SK-N-MC (cell line): ENCODE measurements around the gene ZSCAN22.
A peak's percentile ranks its signal among the peaks of the same experiment; 100 is the strongest.

Experiments
- DNase-seq: peaks from one replicate; pipeline ENCODE4 v3.0.0-alpha.2; 2011; ENCODE audit warnings: low read depth, low spot score
- H3K27ac ChIP-seq: fragments of 200-600 bp; sonication (generic); 2 replicates; pipeline ENCODE4 v1.5.1; 2016; ENCODE audit warnings: mixed run types
- H3K36me3 ChIP-seq: fragments of 200-600 bp; sonication (generic); 2 replicates; pipeline ENCODE4 v1.6.1; 2017; ENCODE audit warnings: antibody characterized with exemption, low read length, mixed read lengths; ENCODE audit not compliant: insufficient read depth
- H3K4me3 ChIP-seq: fragments of 200-600 bp; sonication (generic); 2 replicates; pipeline ENCODE4 v1.5.1; 2016
- H3K9ac ChIP-seq: fragments of 200-600 bp; sonication (generic); 2 replicates; pipeline ENCODE4 v1.8.0; 2017; ENCODE audit warnings: mixed run types, mixed read lengths; ENCODE audit not compliant: insufficient read length
- H3K9me3 ChIP-seq: fragments of 200-600 bp; sonication (generic); 2 replicates; pipeline ENCODE4 v1.6.1; 2017; ENCODE audit warnings: low read depth, mild to moderate bottlenecking, antibody characterized with exemption, low read length, moderate library complexity, mixed read lengths
- EZH2 ChIP-seq: fragments of 200-600 bp; sonication (generic); IDR thresholded peaks from one replicate; pipeline ENCODE4 v1.6.1; 2017; ENCODE audit warnings: antibody characterized with exemption
- FOXP2 ChIP-seq: optimal IDR thresholded peaks from 2 replicates; pipeline ENCODE3; 2011; ENCODE audit warnings: mild to moderate bottlenecking, moderate library complexity; ENCODE audit not compliant: insufficient read depth; ENCODE audit errors: extremely low read length, control extremely low read depth
- POLR2AphosphoS5 ChIP-seq: IDR thresholded peaks from 2 replicates; pipeline ENCODE4 v1.6.1; 2012; ENCODE audit warnings: mild to moderate bottlenecking, low read depth, low read length, borderline replicate concordance

The ZSCAN22 gene

GRCh38 chr19:58386576-58387337 lies 60.0 kb downstream of the ZSCAN22 start, which contains the start of gene RPS5:
TSS of gene RPS5 (plus strand) at chr19:58387269. CDS start at chr19:58388138, 869 bp downstream.
- H3K36me3 ChIP-seq, result peaks cover 38% of the 10 kb centered on the region
- peak within 1 kb of the TSS; percentile 99 for H3K9ac ChIP-seq
- no peaks in the 10 kb centered on the region for H3K9me3 ChIP-seq
- peak within 1 kb of the TSS; percentile 95 for H3K27ac ChIP-seq
- peak within 1 kb of the TSS; percentile 79 for H3K4me3 ChIP-seq
- TF ChIP-seq EZH2, result no peak
- TF ChIP-seq POLR2AphosphoS5, result peak; percentile 97
- peak; percentile 98 for DNase-seq

GRCh38 chr19:58387338-58388174 lies 60.8 kb downstream of the ZSCAN22 start:
- H3K9ac ChIP-seq, result peak overlapping the region; percentile 87
- H3K27ac ChIP-seq, result peak overlapping the region; percentile 16
- H3K9me3 ChIP-seq, result no peaks in the 10 kb centered on the region
- no peak for TF ChIP-seq FOXP2
- TF ChIP-seq EZH2, result no peak
- no peak for TF ChIP-seq POLR2AphosphoS5
- DNase-seq, result no peak
- H3K36me3 ChIP-seq, result peaks cover 46% of the 10 kb centered on the region
- peak overlapping the region; percentile 79 for H3K4me3 ChIP-seq

GRCh38 chr19:58388175-58388526 lies 61.4 kb downstream of the ZSCAN22 start:
- DNase-seq, result no peak
- peak overlapping the region; percentile 79 for H3K4me3 ChIP-seq
- H3K9ac ChIP-seq, result peak overlapping the region; percentile 87
- no peaks in the 10 kb centered on the region for H3K9me3 ChIP-seq
- no peak overlapping the region for H3K27ac ChIP-seq
- H3K36me3 ChIP-seq, result peaks cover 52% of the 10 kb centered on the region
- no peak for TF ChIP-seq POLR2AphosphoS5
- TF ChIP-seq EZH2, result no peak
- no peak for TF ChIP-seq FOXP2
